A673 (cell line): ENCODE measurements around the gene RBM20. TPM values are rescaled to one million over a fixed set of nuclear protein-coding genes. Genes with fewer than 3 reads are reported as not detected.

ENCODE experiments used
- BruUV-seq: library from RNA; stranded (reverse); fragments of 400-500 nt; replicated peaks from 2 replicates; lab custom pipeline; 2021; lab: Mats Ljungman, UMichigan
- CTCF ChIA-PET: fragments of 300-600 bp; sonication (Branson Sonifier 250); formaldehyde crosslinking; loops from one replicate; lab custom pipeline; 2022; ENCODE audit warnings: antibody characterized with exemption; lab: Charles Lee
- POLR2A ChIA-PET: fragments of 300-600 bp; sonication (Branson Sonifier 250); formaldehyde crosslinking; loops from one replicate; lab custom pipeline; 2022; ENCODE audit warnings: antibody characterized with exemption; ENCODE audit not compliant: low non-redundant PET; lab: Charles Lee
- DNase-seq: peaks from one replicate; pipeline ENCODE4 v3.0.0-alpha.2; 2015; ENCODE audit warnings: low spot score
- H3K27ac ChIP-seq: fragments of 200-600 bp; sonication (generic); 2 replicates; pipeline ENCODE4 v1.5.1; 2016; ENCODE audit warnings: mixed run types, low read depth, mild to moderate bottlenecking, mixed read lengths, antibody characterized with exemption, low read length; ENCODE audit not compliant: poor library complexity, severe bottlenecking
- H3K27me3 ChIP-seq: fragments of 200-600 bp; sonication (generic); replicated peaks from 2 replicates; pipeline ENCODE4 v1.6.1; 2017; ENCODE audit warnings: mixed run types, low read depth, mild to moderate bottlenecking, mixed read lengths, antibody characterized with exemption, low read length; ENCODE audit not compliant: insufficient read depth, poor library complexity
- H3K36me3 ChIP-seq: fragments of 200-600 bp; sonication (generic); 2 replicates; pipeline ENCODE4 v1.6.1; 2016; ENCODE audit warnings: mixed run types, mild to moderate bottlenecking, mixed read lengths, antibody characterized with exemption, low read length; ENCODE audit not compliant: insufficient read depth, poor library complexity, severe bottlenecking
- H3K4me1 ChIP-seq: fragments of 200-600 bp; sonication (generic); 2 replicates; pipeline ENCODE4 v1.6.1; 2017; ENCODE audit warnings: mixed run types, mild to moderate bottlenecking, mixed read lengths, antibody characterized with exemption, low read length; ENCODE audit not compliant: insufficient read depth, poor library complexity, severe bottlenecking
- H3K4me3 ChIP-seq: fragments of 200-600 bp; sonication (generic); 2 replicates; pipeline ENCODE4 v1.5.1; 2016; ENCODE audit warnings: low read depth, mixed run types, mild to moderate bottlenecking, mixed read lengths, low read length; ENCODE audit not compliant: poor library complexity, severe bottlenecking
- H3K9me3 ChIP-seq: fragments of 200-600 bp; sonication (generic); 2 replicates; pipeline ENCODE4 v1.6.1; 2016; ENCODE audit warnings: mixed run types, low read depth, mild to moderate bottlenecking, mixed read lengths, antibody characterized with exemption, low read length; ENCODE audit not compliant: poor library complexity, severe bottlenecking
- CTCF ChIP-seq: fragments of 300-800, 200-600 bp; sonication (generic); conservative IDR thresholded peaks from 2 replicates; pipeline ENCODE4 v1.5.1; 2017; ENCODE audit warnings: low read depth, mild to moderate bottlenecking, antibody characterized with exemption, low read length, moderate library complexity, mixed read lengths
- EZH2 ChIP-seq: fragments of 200-600 bp; sonication (generic); IDR thresholded peaks from 2 replicates; pipeline ENCODE4 v1.6.1; 2017; ENCODE audit warnings: borderline replicate concordance, low read depth, mild to moderate bottlenecking, mixed read lengths, antibody characterized with exemption, low read length; ENCODE audit not compliant: poor library complexity, severe bottlenecking
- intact Hi-C: fragments of 100-400 bp; cut with micrococcal nuclease; formaldehyde crosslinking; loops from one replicate; pipeline ENCODE4 v1.10.0; 2022; ENCODE audit not compliant: unreplicated experiment
- total RNA-seq: library from RNA; stranded (reverse); gene quantifications from 2 replicates; pipeline ENCODE4 v1.2.3, GENCODE V29; 2021

The RBM20 gene
- total RNA-seq, 1 experiment from 2014 or later: 1.3 TPM

GRCh38 chr10:110843796-110844616 is 199.9 kb downstream of the RBM20 start:
- TF ChIP-seq EZH2 (no peak), CTCF (no peak)
- no peaks in the 10 kb centered on the region for H3K9me3 ChIP-seq
- no peaks in the 10 kb centered on the region for H3K27me3 ChIP-seq
- H3K27ac ChIP-seq: no peak overlapping the region
- POLR2A ChIA-PET: interaction anchor here (0.6 kb wide), 1 partner anchor 247 kb away, joined by 4 read pairs; no protein-coding TSS in a partner anchor
- CTCF ChIA-PET: no interaction called here
- no peak for DNase-seq
- no TSS peak for BruUV-seq
- H3K4me3 ChIP-seq: no peak overlapping the region
- no peaks in the 10 kb centered on the region for H3K4me1 ChIP-seq
- no peaks in the 10 kb centered on the region for H3K36me3 ChIP-seq
- intact Hi-C loops: no loop called here

DNA sequence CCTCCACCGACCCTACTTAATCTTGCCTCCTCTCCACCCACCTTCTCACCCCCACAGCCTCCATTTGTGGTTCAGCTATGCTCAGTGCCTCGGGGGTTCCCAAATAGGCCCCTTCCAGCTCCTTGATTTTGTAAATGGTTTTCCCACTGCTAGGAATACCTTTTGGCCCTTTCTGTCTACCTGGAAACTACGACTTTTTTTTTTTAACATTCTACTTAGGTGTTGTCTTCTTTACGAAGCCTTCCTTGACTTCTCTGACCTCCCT is 200.4 kb downstream of the RBM20 start:
- CTCF ChIA-PET: no interaction called here
- POLR2A ChIA-PET: interaction anchor here (0.6 kb wide), 1 partner anchor 248 kb away, joined by 4 read pairs; no protein-coding TSS in a partner anchor
- H3K27me3 ChIP-seq: no peaks in the 10 kb centered on the region
- no peak overlapping the region for H3K27ac ChIP-seq
- H3K4me3 ChIP-seq: no peak overlapping the region
- intact Hi-C loops: no loop called here
- no peak for DNase-seq
- BruUV-seq: no TSS peak
- H3K36me3 ChIP-seq: no peaks in the 10 kb centered on the region
- H3K4me1 ChIP-seq: no peaks in the 10 kb centered on the region
- no peaks in the 10 kb centered on the region for H3K9me3 ChIP-seq
- TF ChIP-seq CTCF: no peak
- no peak for TF ChIP-seq EZH2

- DNase-seq: no peak
- CTCF ChIA-PET: no interaction called here
- intact Hi-C loops: no loop called here
- Histone ChIP-seq H3K36me3 (no peaks in the 10 kb centered on the region), H3K9me3 (no peaks in the 10 kb centered on the region), H3K4me1 (no peaks in the 10 kb centered on the region), H3K27me3 (no peaks in the 10 kb centered on the region), H3K4me3 (no peak overlapping the region), H3K27ac (no peak overlapping the region)
- POLR2A ChIA-PET: no interaction called here
- no peak for TF ChIP-seq CTCF
- TF ChIP-seq EZH2: no peak
- no TSS peak for BruUV-seq
These were observed 201.1 kb downstream of the RBM20 start for GRCh38 chr10:110845192-110845755.
